Measurements from ENCODE around the gene SGSM1. TPM values are rescaled to one million over a fixed set of nuclear protein-coding genes. Genes with fewer than 3 reads are reported as not detected.

SGSM1 gene
- total and polyA plus RNA-seq, 9 of the 15 experiments (the other 6 are each of a cell fraction or from before 2014, with no cell fraction given): not detected

DNA sequence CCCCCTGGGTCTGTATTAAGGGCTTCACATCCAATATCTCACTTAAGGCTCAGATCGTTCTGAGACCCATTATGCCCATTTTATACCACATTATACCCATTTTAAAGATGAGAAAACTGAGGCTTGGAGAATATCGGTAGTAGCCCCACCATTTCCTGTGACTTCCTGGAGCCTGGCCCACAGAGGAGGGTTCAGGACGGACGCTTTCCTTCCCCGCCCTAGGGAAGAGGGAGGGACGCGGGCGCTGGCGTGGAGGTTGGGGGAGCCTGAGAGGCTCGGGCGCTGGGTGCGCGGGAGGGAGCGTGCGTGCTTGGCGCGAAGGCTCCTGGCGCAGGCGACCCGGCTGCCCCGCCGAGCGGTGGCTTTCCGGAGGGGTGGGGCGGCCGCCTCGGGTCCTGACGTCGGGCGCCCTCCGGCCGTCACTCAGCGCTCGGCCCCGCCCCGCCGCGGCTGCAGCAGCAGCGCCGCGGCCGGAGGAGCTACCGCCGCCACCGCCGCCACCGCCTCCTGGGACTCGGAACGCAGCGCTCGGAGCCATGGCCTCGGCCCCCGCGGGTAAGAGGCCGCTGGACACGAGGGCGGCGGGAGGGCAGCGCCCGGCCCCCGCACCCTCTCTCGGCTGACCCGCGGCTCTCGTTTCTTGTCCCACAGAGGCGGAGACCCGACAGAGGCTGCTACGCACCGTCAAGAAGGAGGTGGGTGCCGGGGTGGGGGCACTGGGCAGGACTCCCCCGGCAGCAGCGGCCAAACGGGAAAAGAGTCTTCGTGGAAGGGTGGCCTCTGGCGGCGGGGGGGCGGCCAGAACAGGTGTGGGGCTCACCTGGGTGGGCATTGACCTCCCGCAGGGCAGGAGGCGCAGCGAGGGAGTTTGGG is at the start of gene SGSM1 (continued):
- TF ChIP-seq, protein P1, sequence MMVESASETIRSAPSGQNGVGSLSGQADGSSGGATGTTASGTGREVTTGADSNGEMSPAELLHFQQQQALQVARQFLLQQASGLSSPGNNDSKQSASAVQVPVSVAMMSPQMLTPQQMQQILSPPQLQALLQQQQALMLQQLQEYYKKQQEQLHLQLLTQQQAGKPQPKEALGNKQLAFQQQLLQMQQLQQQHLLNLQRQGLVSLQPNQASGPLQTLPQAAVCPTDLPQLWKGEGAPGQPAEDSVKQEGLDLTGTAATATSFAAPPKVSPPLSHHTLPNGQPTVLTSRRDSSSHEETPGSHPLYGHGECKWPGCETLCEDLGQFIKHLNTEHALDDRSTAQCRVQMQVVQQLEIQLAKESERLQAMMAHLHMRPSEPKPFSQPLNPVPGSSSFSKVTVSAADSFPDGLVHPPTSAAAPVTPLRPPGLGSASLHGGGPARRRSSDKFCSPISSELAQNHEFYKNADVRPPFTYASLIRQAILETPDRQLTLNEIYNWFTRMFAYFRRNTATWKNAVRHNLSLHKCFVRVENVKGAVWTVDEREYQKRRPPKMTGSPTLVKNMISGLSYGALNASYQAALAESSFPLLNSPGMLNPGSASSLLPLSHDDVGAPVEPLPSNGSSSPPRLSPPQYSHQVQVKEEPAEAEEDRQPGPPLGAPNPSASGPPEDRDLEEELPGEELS (CRISPR knock-in tag; IDR thresholded peaks at IDR 0.05; ENCODE audit: borderline replicate concordance): no peak
- TF ChIP-seq, protein P2, sequence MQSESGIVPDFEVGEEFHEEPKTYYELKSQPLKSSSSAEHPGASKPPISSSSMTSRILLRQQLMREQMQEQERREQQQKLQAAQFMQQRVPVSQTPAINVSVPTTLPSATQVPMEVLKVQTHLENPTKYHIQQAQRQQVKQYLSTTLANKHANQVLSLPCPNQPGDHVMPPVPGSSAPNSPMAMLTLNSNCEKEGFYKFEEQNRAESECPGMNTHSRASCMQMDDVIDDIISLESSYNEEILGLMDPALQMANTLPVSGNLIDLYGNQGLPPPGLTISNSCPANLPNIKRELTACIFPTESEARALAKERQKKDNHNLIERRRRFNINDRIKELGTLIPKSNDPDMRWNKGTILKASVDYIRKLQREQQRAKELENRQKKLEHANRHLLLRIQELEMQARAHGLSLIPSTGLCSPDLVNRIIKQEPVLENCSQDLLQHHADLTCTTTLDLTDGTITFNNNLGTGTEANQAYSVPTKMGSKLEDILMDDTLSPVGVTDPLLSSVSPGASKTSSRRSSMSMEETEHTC (IDR thresholded peaks at IDR 0.05): no peak
- TF ChIP-seq CBFA2T2 (conservative IDR thresholded peaks at IDR 0.05) (no peak), HDAC2 (IDR thresholded peaks at IDR 0.05) (peak; percentile 98), THRAP3 (IDR thresholded peaks at IDR 0.05; ENCODE audit: borderline replicate concordance) (no peak), FOXA3 (CRISPR knock-in tag; conservative IDR thresholded peaks at IDR 0.05 in 1 of 2, IDR thresholded peaks at IDR 0.05 in 1 of 2) (no peak)
- TF ChIP-seq, protein P3, sequence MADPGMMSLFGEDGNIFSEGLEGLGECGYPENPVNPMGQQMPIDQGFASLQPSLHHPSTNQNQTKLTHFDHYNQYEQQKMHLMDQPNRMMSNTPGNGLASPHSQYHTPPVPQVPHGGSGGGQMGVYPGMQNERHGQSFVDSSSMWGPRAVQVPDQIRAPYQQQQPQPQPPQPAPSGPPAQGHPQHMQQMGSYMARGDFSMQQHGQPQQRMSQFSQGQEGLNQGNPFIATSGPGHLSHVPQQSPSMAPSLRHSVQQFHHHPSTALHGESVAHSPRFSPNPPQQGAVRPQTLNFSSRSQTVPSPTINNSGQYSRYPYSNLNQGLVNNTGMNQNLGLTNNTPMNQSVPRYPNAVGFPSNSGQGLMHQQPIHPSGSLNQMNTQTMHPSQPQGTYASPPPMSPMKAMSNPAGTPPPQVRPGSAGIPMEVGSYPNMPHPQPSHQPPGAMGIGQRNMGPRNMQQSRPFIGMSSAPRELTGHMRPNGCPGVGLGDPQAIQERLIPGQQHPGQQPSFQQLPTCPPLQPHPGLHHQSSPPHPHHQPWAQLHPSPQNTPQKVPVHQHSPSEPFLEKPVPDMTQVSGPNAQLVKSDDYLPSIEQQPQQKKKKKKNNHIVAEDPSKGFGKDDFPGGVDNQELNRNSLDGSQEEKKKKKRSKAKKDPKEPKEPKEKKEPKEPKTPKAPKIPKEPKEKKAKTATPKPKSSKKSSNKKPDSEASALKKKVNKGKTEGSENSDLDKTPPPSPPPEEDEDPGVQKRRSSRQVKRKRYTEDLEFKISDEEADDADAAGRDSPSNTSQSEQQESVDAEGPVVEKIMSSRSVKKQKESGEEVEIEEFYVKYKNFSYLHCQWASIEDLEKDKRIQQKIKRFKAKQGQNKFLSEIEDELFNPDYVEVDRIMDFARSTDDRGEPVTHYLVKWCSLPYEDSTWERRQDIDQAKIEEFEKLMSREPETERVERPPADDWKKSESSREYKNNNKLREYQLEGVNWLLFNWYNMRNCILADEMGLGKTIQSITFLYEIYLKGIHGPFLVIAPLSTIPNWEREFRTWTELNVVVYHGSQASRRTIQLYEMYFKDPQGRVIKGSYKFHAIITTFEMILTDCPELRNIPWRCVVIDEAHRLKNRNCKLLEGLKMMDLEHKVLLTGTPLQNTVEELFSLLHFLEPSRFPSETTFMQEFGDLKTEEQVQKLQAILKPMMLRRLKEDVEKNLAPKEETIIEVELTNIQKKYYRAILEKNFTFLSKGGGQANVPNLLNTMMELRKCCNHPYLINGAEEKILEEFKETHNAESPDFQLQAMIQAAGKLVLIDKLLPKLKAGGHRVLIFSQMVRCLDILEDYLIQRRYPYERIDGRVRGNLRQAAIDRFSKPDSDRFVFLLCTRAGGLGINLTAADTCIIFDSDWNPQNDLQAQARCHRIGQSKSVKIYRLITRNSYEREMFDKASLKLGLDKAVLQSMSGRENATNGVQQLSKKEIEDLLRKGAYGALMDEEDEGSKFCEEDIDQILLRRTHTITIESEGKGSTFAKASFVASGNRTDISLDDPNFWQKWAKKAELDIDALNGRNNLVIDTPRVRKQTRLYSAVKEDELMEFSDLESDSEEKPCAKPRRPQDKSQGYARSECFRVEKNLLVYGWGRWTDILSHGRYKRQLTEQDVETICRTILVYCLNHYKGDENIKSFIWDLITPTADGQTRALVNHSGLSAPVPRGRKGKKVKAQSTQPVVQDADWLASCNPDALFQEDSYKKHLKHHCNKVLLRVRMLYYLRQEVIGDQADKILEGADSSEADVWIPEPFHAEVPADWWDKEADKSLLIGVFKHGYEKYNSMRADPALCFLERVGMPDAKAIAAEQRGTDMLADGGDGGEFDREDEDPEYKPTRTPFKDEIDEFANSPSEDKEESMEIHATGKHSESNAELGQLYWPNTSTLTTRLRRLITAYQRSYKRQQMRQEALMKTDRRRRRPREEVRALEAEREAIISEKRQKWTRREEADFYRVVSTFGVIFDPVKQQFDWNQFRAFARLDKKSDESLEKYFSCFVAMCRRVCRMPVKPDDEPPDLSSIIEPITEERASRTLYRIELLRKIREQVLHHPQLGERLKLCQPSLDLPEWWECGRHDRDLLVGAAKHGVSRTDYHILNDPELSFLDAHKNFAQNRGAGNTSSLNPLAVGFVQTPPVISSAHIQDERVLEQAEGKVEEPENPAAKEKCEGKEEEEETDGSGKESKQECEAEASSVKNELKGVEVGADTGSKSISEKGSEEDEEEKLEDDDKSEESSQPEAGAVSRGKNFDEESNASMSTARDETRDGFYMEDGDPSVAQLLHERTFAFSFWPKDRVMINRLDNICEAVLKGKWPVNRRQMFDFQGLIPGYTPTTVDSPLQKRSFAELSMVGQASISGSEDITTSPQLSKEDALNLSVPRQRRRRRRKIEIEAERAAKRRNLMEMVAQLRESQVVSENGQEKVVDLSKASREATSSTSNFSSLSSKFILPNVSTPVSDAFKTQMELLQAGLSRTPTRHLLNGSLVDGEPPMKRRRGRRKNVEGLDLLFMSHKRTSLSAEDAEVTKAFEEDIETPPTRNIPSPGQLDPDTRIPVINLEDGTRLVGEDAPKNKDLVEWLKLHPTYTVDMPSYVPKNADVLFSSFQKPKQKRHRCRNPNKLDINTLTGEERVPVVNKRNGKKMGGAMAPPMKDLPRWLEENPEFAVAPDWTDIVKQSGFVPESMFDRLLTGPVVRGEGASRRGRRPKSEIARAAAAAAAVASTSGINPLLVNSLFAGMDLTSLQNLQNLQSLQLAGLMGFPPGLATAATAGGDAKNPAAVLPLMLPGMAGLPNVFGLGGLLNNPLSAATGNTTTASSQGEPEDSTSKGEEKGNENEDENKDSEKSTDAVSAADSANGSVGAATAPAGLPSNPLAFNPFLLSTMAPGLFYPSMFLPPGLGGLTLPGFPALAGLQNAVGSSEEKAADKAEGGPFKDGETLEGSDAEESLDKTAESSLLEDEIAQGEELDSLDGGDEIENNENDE (IDR thresholded peaks at IDR 0.05; ENCODE audit: low read depth, low read length): no peak
- TF ChIP-seq, protein P4, sequence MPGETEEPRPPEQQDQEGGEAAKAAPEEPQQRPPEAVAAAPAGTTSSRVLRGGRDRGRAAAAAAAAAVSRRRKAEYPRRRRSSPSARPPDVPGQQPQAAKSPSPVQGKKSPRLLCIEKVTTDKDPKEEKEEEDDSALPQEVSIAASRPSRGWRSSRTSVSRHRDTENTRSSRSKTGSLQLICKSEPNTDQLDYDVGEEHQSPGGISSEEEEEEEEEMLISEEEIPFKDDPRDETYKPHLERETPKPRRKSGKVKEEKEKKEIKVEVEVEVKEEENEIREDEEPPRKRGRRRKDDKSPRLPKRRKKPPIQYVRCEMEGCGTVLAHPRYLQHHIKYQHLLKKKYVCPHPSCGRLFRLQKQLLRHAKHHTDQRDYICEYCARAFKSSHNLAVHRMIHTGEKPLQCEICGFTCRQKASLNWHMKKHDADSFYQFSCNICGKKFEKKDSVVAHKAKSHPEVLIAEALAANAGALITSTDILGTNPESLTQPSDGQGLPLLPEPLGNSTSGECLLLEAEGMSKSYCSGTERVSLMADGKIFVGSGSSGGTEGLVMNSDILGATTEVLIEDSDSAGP (CRISPR knock-in tag; IDR thresholded peaks at IDR 0.05): no peak
